Smooth muscle cell (in vitro differentiated cells): ENCODE data around the gene USP25. TPM values are rescaled to one million over a fixed set of nuclear protein-coding genes. Genes with fewer than 3 reads are reported as not detected.

Experiments
- DNase-seq: peaks from one replicate; lab custom pipeline; 2025; ENCODE audit not compliant: unreplicated experiment; lab: John Stamatoyannopoulos, UW
- H2AFZ ChIP-seq: fragments of 200-600 bp; sonication (generic); 2 replicates; pipeline ENCODE4 v1.6.0; 2016; ENCODE audit warnings: antibody characterized with exemption, low read depth, mild to moderate bottlenecking
- H3F3A ChIP-seq: fragments of 200-600 bp; sonication (generic); 2 replicates; pipeline ENCODE4 v1.6.0; 2017; ENCODE audit warnings: antibody characterized with exemption, low read depth
- H3K27ac ChIP-seq: fragments of 200-600 bp; sonication (generic); 2 replicates; pipeline ENCODE4 v1.5.1; 2016; ENCODE audit warnings: low read depth, mild to moderate bottlenecking
- H3K27me3 ChIP-seq: fragments of 200-600 bp; sonication (generic); 2 replicates; pipeline ENCODE4 v1.6.1; 2016; ENCODE audit warnings: low read depth, mild to moderate bottlenecking
- H3K36me3 ChIP-seq: fragments of 200-600 bp; sonication (generic); 2 replicates; pipeline ENCODE4 v1.5.1; 2016; ENCODE audit warnings: low read depth
- H3K4me1 ChIP-seq: fragments of 200-600 bp; sonication (generic); 2 replicates; pipeline ENCODE4 v1.5.1; 2016; ENCODE audit warnings: low read depth
- H3K4me2 ChIP-seq: fragments of 200-600 bp; sonication (generic); 2 replicates; pipeline ENCODE4 v1.6.0; 2016; ENCODE audit warnings: mild to moderate bottlenecking
- H3K4me3 ChIP-seq: fragments of 200-600 bp; sonication (generic); 2 replicates; pipeline ENCODE4 v1.5.1; 2016; ENCODE audit warnings: mild to moderate bottlenecking
- H3K79me2 ChIP-seq: fragments of 200-600 bp; sonication (generic); 2 replicates; pipeline ENCODE4 v1.6.0; 2016; ENCODE audit warnings: low read depth, mild to moderate bottlenecking
- H3K9ac ChIP-seq: fragments of 200-600 bp; sonication (generic); 2 replicates; pipeline ENCODE4 v1.6.0; 2016; ENCODE audit warnings: low read depth
- H3K9me3 ChIP-seq: fragments of 200-600 bp; sonication (generic); replicated peaks from 2 replicates; pipeline ENCODE4 v1.5.1; 2016; ENCODE audit warnings: low read depth
- H4K20me1 ChIP-seq: fragments of 200-600 bp; sonication (generic); 2 replicates; pipeline ENCODE4 v1.6.0; 2016; ENCODE audit warnings: low read depth
- WGBS: methylation state at CpG from one replicate; pipeline ENCODE4 v1.1.7; 2016; ENCODE audit warnings: low lambda C conversion rate; 5-methylcytosine and 5-hydroxymethylcytosine counted together
- polyA plus RNA-seq: library from polyadenylated mRNA; unstranded; fragments of >200 nt; fragmentation: Nextera tagmentation; extraction: Ambion mirVana; gene quantifications from 2 replicates; pipeline ENCODE4 v1.2.1, GENCODE V29; 2016
- total RNA-seq: library from RNA; depleted of rRNA; stranded (reverse); fragments of >200 nt; gene quantifications from 2 replicates; pipeline ENCODE4 v1.2.3, GENCODE V29; 2014
- TF ChIP-seq, protein P1 (sequence below): fragments of 200-600 bp; sonication (generic); IDR thresholded peaks from 2 replicates; pipeline ENCODE4 v1.5.1; 2017; ENCODE audit warnings: borderline replicate concordance, mild to moderate bottlenecking, antibody characterized with exemption; ENCODE audit not compliant: insufficient read depth, poor library complexity, severe bottlenecking

The USP25 gene
- total and polyA plus RNA-seq, 2 experiments from 2014 or later, result 12.0 to 30.7 TPM

DNA sequence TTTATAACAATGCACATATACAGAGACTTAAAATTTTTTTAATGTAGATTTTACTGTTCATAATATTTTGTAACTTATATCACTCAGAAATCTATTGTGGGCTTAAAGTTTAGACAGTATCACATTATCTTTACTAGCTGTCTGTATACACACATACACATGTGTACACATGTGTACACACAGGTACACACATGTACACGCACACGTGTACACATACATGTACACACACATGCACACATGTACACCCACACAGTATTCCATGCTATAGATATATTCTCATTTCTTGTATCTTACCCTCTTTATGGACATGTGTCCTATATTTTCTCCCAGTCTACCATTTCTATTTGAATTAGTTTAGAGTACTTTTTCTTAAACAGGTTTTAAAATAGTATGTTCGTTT lies 123.3 kb downstream of the USP25 start:
- Histone ChIP-seq H3K9me3 (no peaks in the 10 kb centered on the region), H3K9ac (no peak overlapping the region), H3K4me3 (no peak overlapping the region), H3K4me1 (peaks cover 9% of the 10 kb centered on the region), H2AFZ (no peak overlapping the region), H3K79me2 (no peaks in the 10 kb centered on the region), H3K4me2 (no peak overlapping the region), H3F3A (no peaks in the 10 kb centered on the region), H3K36me3 (no peaks in the 10 kb centered on the region), H4K20me1 (no peaks in the 10 kb centered on the region), H3K27me3 (no peaks in the 10 kb centered on the region), H3K27ac (no peak overlapping the region)
- 99% methylated on average over 3 of the region's 3 CpGs for WGBS
- DNase-seq, result no peak
- TF ChIP-seq, protein P1, sequence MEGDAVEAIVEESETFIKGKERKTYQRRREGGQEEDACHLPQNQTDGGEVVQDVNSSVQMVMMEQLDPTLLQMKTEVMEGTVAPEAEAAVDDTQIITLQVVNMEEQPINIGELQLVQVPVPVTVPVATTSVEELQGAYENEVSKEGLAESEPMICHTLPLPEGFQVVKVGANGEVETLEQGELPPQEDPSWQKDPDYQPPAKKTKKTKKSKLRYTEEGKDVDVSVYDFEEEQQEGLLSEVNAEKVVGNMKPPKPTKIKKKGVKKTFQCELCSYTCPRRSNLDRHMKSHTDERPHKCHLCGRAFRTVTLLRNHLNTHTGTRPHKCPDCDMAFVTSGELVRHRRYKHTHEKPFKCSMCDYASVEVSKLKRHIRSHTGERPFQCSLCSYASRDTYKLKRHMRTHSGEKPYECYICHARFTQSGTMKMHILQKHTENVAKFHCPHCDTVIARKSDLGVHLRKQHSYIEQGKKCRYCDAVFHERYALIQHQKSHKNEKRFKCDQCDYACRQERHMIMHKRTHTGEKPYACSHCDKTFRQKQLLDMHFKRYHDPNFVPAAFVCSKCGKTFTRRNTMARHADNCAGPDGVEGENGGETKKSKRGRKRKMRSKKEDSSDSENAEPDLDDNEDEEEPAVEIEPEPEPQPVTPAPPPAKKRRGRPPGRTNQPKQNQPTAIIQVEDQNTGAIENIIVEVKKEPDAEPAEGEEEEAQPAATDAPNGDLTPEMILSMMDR, result no peak

DNA sequence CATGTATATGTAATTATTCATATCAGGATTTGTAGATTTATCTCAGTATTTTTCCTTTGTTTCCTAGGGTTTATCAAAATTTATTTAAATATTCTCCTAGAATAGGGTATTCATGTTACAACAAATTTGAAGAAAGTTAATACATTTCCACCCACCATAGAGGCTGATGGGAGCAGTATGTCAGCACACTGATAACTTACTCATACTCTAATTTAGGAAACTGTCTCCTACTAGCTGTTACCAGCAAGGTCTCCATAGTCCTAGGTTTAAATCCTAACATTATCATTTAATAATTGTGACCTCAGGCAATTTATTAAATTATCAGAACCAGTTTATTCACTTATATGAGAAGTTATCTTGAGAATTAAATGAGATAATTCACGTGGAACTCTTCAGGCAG lies 127.0 kb downstream of the USP25 start:
- Histone ChIP-seq H4K20me1 (no peaks in the 10 kb centered on the region), H3F3A (no peaks in the 10 kb centered on the region), H3K9ac (no peak overlapping the region), H3K4me2 (no peak overlapping the region), H3K9me3 (no peaks in the 10 kb centered on the region), H3K36me3 (no peaks in the 10 kb centered on the region), H3K4me3 (no peak overlapping the region), H3K4me1 (no peaks in the 10 kb centered on the region), H3K79me2 (no peaks in the 10 kb centered on the region), H3K27ac (no peak overlapping the region), H2AFZ (no peak overlapping the region), H3K27me3 (no peaks in the 10 kb centered on the region)
- TF ChIP-seq, protein P1, result no peak
- WGBS, result 96% methylated on average over 1 of the region's 1 CpG
- DNase-seq, result no peak

DNA sequence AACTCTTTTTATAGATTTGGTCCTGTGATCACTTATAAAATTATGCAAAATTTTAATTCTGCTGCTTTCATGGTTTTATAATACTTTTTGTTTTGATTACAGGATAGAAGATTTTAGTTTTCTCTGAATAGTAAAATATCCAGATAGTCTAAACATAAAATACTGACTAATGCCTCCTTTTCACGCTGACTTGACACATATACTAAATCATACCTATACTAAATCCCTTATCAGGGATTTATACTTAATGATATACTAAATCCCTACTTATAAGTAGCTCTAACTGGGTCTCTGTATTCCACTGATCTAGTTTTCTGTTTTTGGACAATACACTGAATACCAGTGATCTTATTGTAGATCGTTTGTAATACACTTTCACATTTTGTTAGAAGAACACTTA lies 128.0 kb downstream of the USP25 start:
- 83% methylated on average over 2 of the region's 2 CpGs for WGBS
- no peaks in the 10 kb centered on the region for H3K9me3 ChIP-seq
- H3F3A ChIP-seq, result no peaks in the 10 kb centered on the region
- no peaks in the 10 kb centered on the region for H3K36me3 ChIP-seq
- no peak overlapping the region for H3K4me3 ChIP-seq
- H3K4me2 ChIP-seq, result no peak overlapping the region
- no peaks in the 10 kb centered on the region for H3K79me2 ChIP-seq
- TF ChIP-seq, protein P1, result no peak
- no peaks in the 10 kb centered on the region for H3K27me3 ChIP-seq
- H3K9ac ChIP-seq, result no peak overlapping the region
- H2AFZ ChIP-seq, result no peak overlapping the region
- H4K20me1 ChIP-seq, result no peaks in the 10 kb centered on the region
- no peak for DNase-seq
- no peaks in the 10 kb centered on the region for H3K4me1 ChIP-seq
- no peak overlapping the region for H3K27ac ChIP-seq

DNA sequence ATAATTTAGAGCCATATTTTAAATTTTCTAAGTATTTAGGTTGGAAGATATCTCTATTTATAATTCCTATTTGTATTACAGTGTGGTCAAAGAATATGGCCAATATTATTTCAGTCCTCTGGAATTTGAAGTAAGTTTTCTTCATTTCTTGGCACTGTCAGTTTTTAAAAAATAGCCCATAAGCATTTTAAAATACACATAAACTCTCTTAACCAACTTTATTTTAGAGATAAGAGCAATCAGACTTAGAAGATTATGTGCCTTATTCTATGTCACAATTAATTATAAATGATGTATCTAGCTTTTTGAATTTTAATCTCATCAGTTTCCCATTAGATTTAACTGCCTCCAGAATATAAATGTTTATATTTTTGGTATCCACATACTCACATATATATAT lies 130.8 kb downstream of the USP25 start:
- TF ChIP-seq, protein P1, result no peak
- H3K27me3 ChIP-seq, result no peaks in the 10 kb centered on the region
- no peaks in the 10 kb centered on the region for H3F3A ChIP-seq
- DNase-seq, result no peak
- no peak overlapping the region for H3K9ac ChIP-seq
- no peak overlapping the region for H3K4me2 ChIP-seq
- H4K20me1 ChIP-seq, result no peaks in the 10 kb centered on the region
- no peaks in the 10 kb centered on the region for H3K9me3 ChIP-seq
- H3K36me3 ChIP-seq, result peaks cover 6% of the 10 kb centered on the region
- no peak overlapping the region for H2AFZ ChIP-seq
- H3K79me2 ChIP-seq, result no peaks in the 10 kb centered on the region
- H3K4me3 ChIP-seq, result no peak overlapping the region
- H3K4me1 ChIP-seq, result no peaks in the 10 kb centered on the region
- no peak overlapping the region for H3K27ac ChIP-seq
